NCI-H1930 (cell line): ENCODE results near the gene ZNF611.
"Not testable (repeated sequence)": the region's sequence is repeated elsewhere in the genome, so short reads cannot be mapped to it uniquely, and the experiment has no call there.

Source experiments
- DNase-seq, 2 experiments: peaks; one replicate each; lab custom pipeline; 2025; lab: John Stamatoyannopoulos, UW

Gene ZNF611

GRCh38 chr19:52734893-52735661, at the start of gene ZNF611:
Gene ZNF611 (minus strand): TSS chr19:52735044. CDS start chr19:52715894, 19,150 bp downstream.
- DNase-seq, result peak; percentile 95 to 96

GRCh38 chr19:52782864-52783263, 48.0 kb upstream of the ZNF611 start:
- DNase-seq, result not testable (repeated sequence)

- no peak for DNase-seq
These were observed 44.0 kb upstream of the ZNF611 start for GRCh38 chr19:52778811-52779210.

GRCh38 chr19:52756447-52756846, 21.6 kb upstream of the ZNF611 start:
- not testable (repeated sequence) for DNase-seq

- no peak for DNase-seq
These were observed 14.9 kb upstream of the ZNF611 start for GRCh38 chr19:52749780-52750179.

- peak; percentile 10 to 45 for DNase-seq
These were observed 13.6 kb upstream of the ZNF611 start for GRCh38 chr19:52748336-52748950.

- DNase-seq, result peak; percentile 29 to 37
These were observed 11.1 kb upstream of the ZNF611 start for GRCh38 chr19:52745919-52746318.

- no peak for DNase-seq
These were observed 8.2 kb upstream of the ZNF611 start for GRCh38 chr19:52743091-52743490.

GRCh38 chr19:52742516-52742915, 7.7 kb upstream of the ZNF611 start:
- DNase-seq, result no peak

GRCh38 chr19:52741951-52742485, 7.2 kb upstream of the ZNF611 start:
- DNase-seq, result no peak

GRCh38 chr19:52741371-52741770, 6.5 kb upstream of the ZNF611 start:
- not testable (repeated sequence) for DNase-seq

- DNase-seq, result no peak
These were observed 4.7 kb upstream of the ZNF611 start for GRCh38 chr19:52739576-52739975.

GRCh38 chr19:52735734-52736133, 890 bp upstream of the ZNF611 start:
- no peak for DNase-seq

- DNase-seq, result peak in 1 of 2 experiments; percentile 17
These were observed 432 bp downstream of the ZNF611 start for GRCh38 chr19:52734331-52734892.

- not testable (repeated sequence) for DNase-seq
These were observed 8.8 kb downstream of the ZNF611 start for GRCh38 chr19:52726051-52726450.

GRCh38 chr19:52725528-52725961, 9.3 kb downstream of the ZNF611 start:
- no peak for DNase-seq

- DNase-seq, result no peak
These were observed 9.9 kb downstream of the ZNF611 start for GRCh38 chr19:52724701-52725514.

GRCh38 chr19:52723907-52724598, 10.8 kb downstream of the ZNF611 start:
- DNase-seq, result not testable (repeated sequence)

- DNase-seq, result no peak
These were observed 12.5 kb downstream of the ZNF611 start for GRCh38 chr19:52722062-52723003.

GRCh38 chr19:52720541-52720940, 14.3 kb downstream of the ZNF611 start:
- not testable (repeated sequence) for DNase-seq
